Right lobe of liver (tissue), 4 donors: ENCODE results near the gene CLIC5.

Experiments used
- POLR2A ChIP-seq: fragments of 450-650 bp; IDR thresholded peaks from one replicate; pipeline ENCODE4 v1.6.1; 2017; ENCODE audit warnings: antibody characterized with exemption, mild to moderate bottlenecking
- TF ChIP-seq, protein P1 (sequence below), 4 donors: fragments of 200-600 bp in 3 of 4; fragments of 450-650 bp in 1 of 4; IDR thresholded peaks; one replicate each; pipeline versions ENCODE4 v1.5.1 to v1.8.0; 2016 to 2022; ENCODE audit warnings: antibody characterized with exemption in 4 of 4, mild to moderate bottlenecking in 2 of 4
- donor health status: DM: no; HTN: no; CAD: no.
- donor health status: DM: no; HTN: no; CAD: no.
- donor health status: DM: no; HTN: yes; CAD: no.

DNA sequence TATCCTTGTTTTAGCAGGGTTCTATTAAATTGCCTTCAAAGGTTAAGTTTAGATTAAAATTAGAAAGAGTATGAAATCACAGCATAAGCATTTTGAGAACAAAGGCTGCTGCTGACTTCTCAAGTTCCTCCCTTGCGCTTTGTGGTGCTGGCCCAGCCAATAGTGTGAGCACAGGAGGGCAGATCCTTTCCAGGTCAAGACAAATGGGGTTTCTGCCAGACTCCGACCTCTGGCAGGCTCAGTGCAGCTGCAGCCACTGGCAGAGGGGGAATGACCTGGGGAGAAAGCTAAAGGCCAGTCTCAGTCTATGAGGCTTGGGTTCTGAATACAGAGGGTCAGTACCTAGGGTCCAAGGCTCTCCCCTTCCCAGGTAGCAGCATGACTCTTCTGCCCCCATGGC lies 27.0 kb downstream of the CLIC5 start:
- no peak for TF ChIP-seq POLR2A
- TF ChIP-seq, protein P1, sequence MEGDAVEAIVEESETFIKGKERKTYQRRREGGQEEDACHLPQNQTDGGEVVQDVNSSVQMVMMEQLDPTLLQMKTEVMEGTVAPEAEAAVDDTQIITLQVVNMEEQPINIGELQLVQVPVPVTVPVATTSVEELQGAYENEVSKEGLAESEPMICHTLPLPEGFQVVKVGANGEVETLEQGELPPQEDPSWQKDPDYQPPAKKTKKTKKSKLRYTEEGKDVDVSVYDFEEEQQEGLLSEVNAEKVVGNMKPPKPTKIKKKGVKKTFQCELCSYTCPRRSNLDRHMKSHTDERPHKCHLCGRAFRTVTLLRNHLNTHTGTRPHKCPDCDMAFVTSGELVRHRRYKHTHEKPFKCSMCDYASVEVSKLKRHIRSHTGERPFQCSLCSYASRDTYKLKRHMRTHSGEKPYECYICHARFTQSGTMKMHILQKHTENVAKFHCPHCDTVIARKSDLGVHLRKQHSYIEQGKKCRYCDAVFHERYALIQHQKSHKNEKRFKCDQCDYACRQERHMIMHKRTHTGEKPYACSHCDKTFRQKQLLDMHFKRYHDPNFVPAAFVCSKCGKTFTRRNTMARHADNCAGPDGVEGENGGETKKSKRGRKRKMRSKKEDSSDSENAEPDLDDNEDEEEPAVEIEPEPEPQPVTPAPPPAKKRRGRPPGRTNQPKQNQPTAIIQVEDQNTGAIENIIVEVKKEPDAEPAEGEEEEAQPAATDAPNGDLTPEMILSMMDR (IDR thresholded peaks at IDR 0.05): no peak
